Measurements from ENCODE around the gene GGCT. TPM values are rescaled to one million over a fixed set of nuclear protein-coding genes. Genes with fewer than 3 reads are reported as not detected.
A peak's percentile ranks its signal among the peaks of the same experiment; 100 is the strongest.

The GGCT gene
- polyA plus RNA-seq (2013, experiment 1 of 2) = 84.3 TPM
- 85.9 TPM for polyA plus RNA-seq (2013, experiment 2 of 2)

DNA sequence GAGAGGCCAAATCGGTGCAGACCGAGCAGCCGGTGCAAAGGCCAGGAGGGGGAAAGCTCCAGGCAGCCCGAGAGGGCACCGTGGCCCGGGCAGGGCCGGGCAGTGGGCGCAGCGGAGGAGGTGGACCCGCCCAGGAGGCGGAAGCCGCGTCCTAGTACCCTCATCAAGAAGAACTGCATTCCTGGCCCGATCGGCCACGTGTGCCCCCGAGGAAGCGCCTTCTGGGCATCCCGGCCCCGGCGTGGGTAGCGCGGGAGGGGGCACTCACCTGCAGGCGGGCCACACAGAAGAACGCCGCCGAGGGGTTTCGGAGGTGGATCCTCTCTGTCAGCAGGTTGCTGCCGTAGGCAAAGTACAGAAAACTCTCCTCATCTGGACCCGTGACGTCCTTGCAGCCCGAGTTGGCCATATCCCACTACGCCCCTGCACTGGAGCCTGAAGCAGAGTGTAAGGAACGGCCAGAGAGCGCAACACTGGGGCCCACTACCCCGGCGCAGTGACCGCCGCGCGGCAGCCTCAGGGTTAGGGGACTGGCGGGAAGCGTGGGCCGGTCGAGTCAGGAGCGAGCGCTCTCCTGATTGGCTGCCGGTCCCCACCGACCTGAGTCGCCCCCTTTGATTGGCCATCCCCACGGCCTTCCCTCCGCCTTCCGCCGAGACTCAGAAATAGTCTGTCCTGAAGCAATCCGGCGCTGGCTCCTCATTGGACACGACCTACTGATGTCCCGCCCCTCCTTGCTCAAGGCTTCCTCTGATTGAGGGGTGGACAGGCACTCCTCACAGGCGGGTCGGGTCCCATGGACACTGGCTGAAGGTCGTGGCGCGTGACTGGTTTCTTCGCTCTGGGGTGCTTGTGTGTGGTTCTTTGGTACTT lies at the start of gene GGCT:
Gene GGCT, minus strand, starts transcription at position 529 of the 873 bp plus-strand sequence. Its CDS starts 120 bp downstream, at position 409.
- H2BK120ac ChIP-seq (ENCODE audit: low read depth, low read length) = no peak within 1 kb of the TSS
- peaks cover 0 to 7% of the 10 kb centered on the region in 2 donors for H3K4me1 ChIP-seq (ENCODE audit: control insufficient read depth in 2 of 2, insufficient read depth in 1 of 2, low read depth in 1 of 2, low read length in 2 of 2)
- H3K9ac ChIP-seq (ENCODE audit: low read depth, low read length, poor library complexity) = peak within 1 kb of the TSS; percentile 97
- peak within 1 kb of the TSS; percentile 96 for H2AFZ ChIP-seq (ENCODE audit: low read length)
- H3K36me3 ChIP-seq (replicated peaks in 1 of 2; ENCODE audit: control insufficient read depth in 2 of 2, insufficient read depth in 2 of 2, low read length in 2 of 2) = peaks cover 0 to 39% of the 10 kb centered on the region in 2 donors
- H3K18ac ChIP-seq (ENCODE audit: low read length) = peak within 1 kb of the TSS; percentile 93
- peak within 1 kb of the TSS; percentile 68 for H2AK5ac ChIP-seq (ENCODE audit: low read depth, low read length)
- H3K4me3 ChIP-seq (ENCODE audit: low read length in 2 of 2) = peak within 1 kb of the TSS; percentile 87
- peak within 1 kb of the TSS; percentile 98 for H2BK15ac ChIP-seq (ENCODE audit: low read length)
- WGBS, 2 donors (ENCODE audit: extremely low coverage in 2 of 2, insufficient read length in 2 of 2, insufficient replicate concordance in 1 of 2) = no CpG with 5 or more reads among the region's 64 CpGs
- peak within 1 kb of the TSS; percentile 97 for H3K14ac ChIP-seq (ENCODE audit: low read length)
- peak within 1 kb of the TSS; percentile 96 for H3K23ac ChIP-seq (ENCODE audit: low read depth, low read length, poor library complexity)
- H3K27me3 ChIP-seq (ENCODE audit: control insufficient read depth in 3 of 3, insufficient read depth in 3 of 3, low read depth in 1 of 3, low read length in 3 of 3) = no peaks in the 10 kb centered on the region
- peak within 1 kb of the TSS; percentile 61 for H3K4ac ChIP-seq (ENCODE audit: low read length)
- peak within 1 kb of the TSS; percentile 87 for H3K4me2 ChIP-seq (ENCODE audit: insufficient read depth, low read length, poor library complexity, severe bottlenecking)
- DNase-seq (ENCODE audit: low spot score) = peak; percentile 93
- H4K91ac ChIP-seq (ENCODE audit: low read depth, low read length, poor library complexity) = no peak within 1 kb of the TSS
- peak within 1 kb of the TSS; percentile 37 for H3K27ac ChIP-seq (replicated peaks; ENCODE audit: low read length)
- H4K8ac ChIP-seq (ENCODE audit: low read depth, low read length) = peak within 1 kb of the TSS; percentile 20
- peaks cover 3% of the 10 kb centered on the region for H3K79me1 ChIP-seq (ENCODE audit: low read depth, low read length)
- peaks cover 0 to 18% of the 10 kb centered on the region in 2 donors for H3K9me3 ChIP-seq (replicated peaks in 1 of 2; ENCODE audit: control insufficient read depth in 2 of 2, insufficient read depth in 1 of 2, low read depth in 1 of 2, low read length in 2 of 2)
- H2BK12ac ChIP-seq (ENCODE audit: low read length) = no peak within 1 kb of the TSS
- peak within 1 kb of the TSS; percentile 87 for H2BK5ac ChIP-seq (ENCODE audit: low read length)

GRCh38 chr7:30553546-30553945 lies 48.9 kb upstream of the GGCT start:
- no peak overlapping the region for H3K4me3 ChIP-seq (ENCODE audit: low read length in 2 of 2)
- peaks cover 13 to 17% of the 10 kb centered on the region in 2 donors for H3K4me1 ChIP-seq (ENCODE audit: control insufficient read depth in 2 of 2, insufficient read depth in 1 of 2, low read depth in 1 of 2, low read length in 2 of 2)
- H4K91ac ChIP-seq (ENCODE audit: low read depth, low read length, poor library complexity) = no peak overlapping the region
- H4K8ac ChIP-seq (ENCODE audit: low read depth, low read length) = no peak overlapping the region
- no peak overlapping the region for H3K23ac ChIP-seq (ENCODE audit: low read depth, low read length, poor library complexity)
- no peak overlapping the region for H2AK5ac ChIP-seq (ENCODE audit: low read depth, low read length)
- no peaks in the 10 kb centered on the region for H3K36me3 ChIP-seq (replicated peaks in 1 of 2; ENCODE audit: control insufficient read depth in 2 of 2, insufficient read depth in 2 of 2, low read length in 2 of 2)
- H2BK15ac ChIP-seq (ENCODE audit: low read length) = no peak overlapping the region
- peaks cover 0 to 4% of the 10 kb centered on the region in 2 donors for H3K9me3 ChIP-seq (replicated peaks in 1 of 2; ENCODE audit: control insufficient read depth in 2 of 2, insufficient read depth in 1 of 2, low read depth in 1 of 2, low read length in 2 of 2)
- no peaks in the 10 kb centered on the region for H3K79me1 ChIP-seq (ENCODE audit: low read depth, low read length)
- no peak overlapping the region for H3K4me2 ChIP-seq (ENCODE audit: insufficient read depth, low read length, poor library complexity, severe bottlenecking)
- H3K27me3 ChIP-seq (ENCODE audit: control insufficient read depth in 3 of 3, insufficient read depth in 3 of 3, low read depth in 1 of 3, low read length in 3 of 3) = no peaks in the 10 kb centered on the region
- no peak overlapping the region for H2BK5ac ChIP-seq (ENCODE audit: low read length)
- DNase-seq (ENCODE audit: low spot score) = no peak
- no peak overlapping the region for H2BK120ac ChIP-seq (ENCODE audit: low read depth, low read length)
- no peak overlapping the region for H3K18ac ChIP-seq (ENCODE audit: low read length)
- no peak overlapping the region for H2BK12ac ChIP-seq (ENCODE audit: low read length)
- H3K9ac ChIP-seq (ENCODE audit: low read depth, low read length, poor library complexity) = no peak overlapping the region
- H3K27ac ChIP-seq (replicated peaks; ENCODE audit: low read length) = no peak overlapping the region
- no CpG with 5 or more reads among the region's 3 CpGs for WGBS, 2 donors (ENCODE audit: extremely low coverage in 2 of 2, insufficient read length in 2 of 2, insufficient replicate concordance in 1 of 2)
- no peak overlapping the region for H3K4ac ChIP-seq (ENCODE audit: low read length)
- no peak overlapping the region for H2AFZ ChIP-seq (ENCODE audit: low read length)
- H3K14ac ChIP-seq (ENCODE audit: low read length) = no peak overlapping the region

GRCh38 chr7:30553141-30553540 lies 48.5 kb upstream of the GGCT start:
- Histone ChIP-seq H4K91ac (ENCODE audit: low read depth, low read length, poor library complexity) (no peak overlapping the region), H3K4me3 (ENCODE audit: low read length in 2 of 2) (no peak overlapping the region)

GRCh38 chr7:30552330-30552729 lies 47.7 kb upstream of the GGCT start:
- no peak overlapping the region for H2BK120ac ChIP-seq (ENCODE audit: low read depth, low read length)
- no peak overlapping the region for H2AK5ac ChIP-seq (ENCODE audit: low read depth, low read length)
- H3K4me1 ChIP-seq (ENCODE audit: control insufficient read depth in 2 of 2, insufficient read depth in 1 of 2, low read depth in 1 of 2, low read length in 2 of 2) = peaks cover 12 to 15% of the 10 kb centered on the region in 2 donors
- H3K27me3 ChIP-seq (ENCODE audit: control insufficient read depth in 3 of 3, insufficient read depth in 3 of 3, low read depth in 1 of 3, low read length in 3 of 3) = no peaks in the 10 kb centered on the region
- no peak overlapping the region for H3K4ac ChIP-seq (ENCODE audit: low read length)
- H2BK12ac ChIP-seq (ENCODE audit: low read length) = no peak overlapping the region
- no peak overlapping the region for H3K23ac ChIP-seq (ENCODE audit: low read depth, low read length, poor library complexity)
- no peaks in the 10 kb centered on the region for H3K36me3 ChIP-seq (replicated peaks in 1 of 2; ENCODE audit: control insufficient read depth in 2 of 2, insufficient read depth in 2 of 2, low read length in 2 of 2)
- H3K18ac ChIP-seq (ENCODE audit: low read length) = no peak overlapping the region
- peaks cover 0 to 4% of the 10 kb centered on the region in 2 donors for H3K9me3 ChIP-seq (replicated peaks in 1 of 2; ENCODE audit: control insufficient read depth in 2 of 2, insufficient read depth in 1 of 2, low read depth in 1 of 2, low read length in 2 of 2)
- WGBS, 2 donors (ENCODE audit: extremely low coverage in 2 of 2, insufficient read length in 2 of 2, insufficient replicate concordance in 1 of 2) = 100% methylated on average over 1 of the region's 1 CpG; no CpG with 5 or more reads in 1 of the 2 donors
- no peak overlapping the region for H2BK15ac ChIP-seq (ENCODE audit: low read length)
- H3K79me1 ChIP-seq (ENCODE audit: low read depth, low read length) = no peaks in the 10 kb centered on the region
- H2AFZ ChIP-seq (ENCODE audit: low read length) = no peak overlapping the region
- H3K9ac ChIP-seq (ENCODE audit: low read depth, low read length, poor library complexity) = no peak overlapping the region
- H2BK5ac ChIP-seq (ENCODE audit: low read length) = no peak overlapping the region
- H3K14ac ChIP-seq (ENCODE audit: low read length) = no peak overlapping the region
- no peak overlapping the region for H3K27ac ChIP-seq (replicated peaks; ENCODE audit: low read length)
- no peak overlapping the region for H4K8ac ChIP-seq (ENCODE audit: low read depth, low read length)
- H3K4me3 ChIP-seq (ENCODE audit: low read length in 2 of 2) = no peak overlapping the region
- no peak for DNase-seq (ENCODE audit: low spot score)
- no peak overlapping the region for H4K91ac ChIP-seq (ENCODE audit: low read depth, low read length, poor library complexity)
- H3K4me2 ChIP-seq (ENCODE audit: insufficient read depth, low read length, poor library complexity, severe bottlenecking) = no peak overlapping the region

More at GRCh38 chr7:30553141-30553540, 48.5 kb upstream of the GGCT start:
- Histone ChIP-seq H3K4ac (ENCODE audit: low read length) (no peak overlapping the region), H3K4me2 (ENCODE audit: insufficient read depth, low read length, poor library complexity, severe bottlenecking) (no peak overlapping the region), H3K79me1 (ENCODE audit: low read depth, low read length) (no peaks in the 10 kb centered on the region), H3K18ac (ENCODE audit: low read length) (no peak overlapping the region), H4K8ac (ENCODE audit: low read depth, low read length) (no peak overlapping the region), H3K9me3 (replicated peaks in 1 of 2; ENCODE audit: control insufficient read depth in 2 of 2, insufficient read depth in 1 of 2, low read depth in 1 of 2, low read length in 2 of 2) (peaks cover 0 to 4% of the 10 kb centered on the region in 2 donors), H2AK5ac (ENCODE audit: low read depth, low read length) (no peak overlapping the region), H3K23ac (ENCODE audit: low read depth, low read length, poor library complexity) (no peak overlapping the region), H3K36me3 (replicated peaks in 1 of 2; ENCODE audit: control insufficient read depth in 2 of 2, insufficient read depth in 2 of 2, low read length in 2 of 2) (no peaks in the 10 kb centered on the region), H2BK15ac (ENCODE audit: low read length) (no peak overlapping the region), H3K27me3 (ENCODE audit: control insufficient read depth in 3 of 3, insufficient read depth in 3 of 3, low read depth in 1 of 3, low read length in 3 of 3) (no peaks in the 10 kb centered on the region), H2BK12ac (ENCODE audit: low read length) (no peak overlapping the region), H3K9ac (ENCODE audit: low read depth, low read length, poor library complexity) (no peak overlapping the region), H2BK120ac (ENCODE audit: low read depth, low read length) (no peak overlapping the region), H2AFZ (ENCODE audit: low read length) (no peak overlapping the region), H3K4me1 (ENCODE audit: control insufficient read depth in 2 of 2, insufficient read depth in 1 of 2, low read depth in 1 of 2, low read length in 2 of 2) (peaks cover 13 to 17% of the 10 kb centered on the region in 2 donors), H2BK5ac (ENCODE audit: low read length) (no peak overlapping the region), H3K14ac (ENCODE audit: low read length) (no peak overlapping the region), H3K27ac (replicated peaks; ENCODE audit: low read length) (no peak overlapping the region)
- DNase-seq (ENCODE audit: low spot score) = no peak

All from neuronal stem cell (in vitro differentiated cells).